ENCODE results near the gene AGAP1.
A peak's percentile ranks its signal among the peaks of the same experiment; 100 is the strongest.
"Not testable (repeated sequence)": the region's sequence is repeated elsewhere in the genome, so short reads cannot be mapped to it uniquely, and the experiment has no call there.

Gene AGAP1

DNA sequence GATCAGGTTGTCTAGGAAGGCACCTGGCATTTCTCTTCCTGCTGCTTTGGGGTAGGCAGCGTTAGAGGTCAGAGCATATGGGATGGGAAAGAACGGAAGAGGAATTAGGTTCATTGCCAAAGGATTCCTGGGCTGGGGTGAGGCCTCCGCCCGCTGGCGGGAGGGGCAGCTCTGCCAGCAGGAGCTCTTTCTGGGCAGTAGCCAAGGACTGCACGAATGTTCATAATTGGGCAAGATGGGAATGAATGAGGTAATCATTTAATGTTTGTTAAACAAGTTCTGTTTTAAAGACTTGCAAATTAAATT, 253.9 kb downstream of the AGAP1 start:
- no peak for DNase-seq

DNA sequence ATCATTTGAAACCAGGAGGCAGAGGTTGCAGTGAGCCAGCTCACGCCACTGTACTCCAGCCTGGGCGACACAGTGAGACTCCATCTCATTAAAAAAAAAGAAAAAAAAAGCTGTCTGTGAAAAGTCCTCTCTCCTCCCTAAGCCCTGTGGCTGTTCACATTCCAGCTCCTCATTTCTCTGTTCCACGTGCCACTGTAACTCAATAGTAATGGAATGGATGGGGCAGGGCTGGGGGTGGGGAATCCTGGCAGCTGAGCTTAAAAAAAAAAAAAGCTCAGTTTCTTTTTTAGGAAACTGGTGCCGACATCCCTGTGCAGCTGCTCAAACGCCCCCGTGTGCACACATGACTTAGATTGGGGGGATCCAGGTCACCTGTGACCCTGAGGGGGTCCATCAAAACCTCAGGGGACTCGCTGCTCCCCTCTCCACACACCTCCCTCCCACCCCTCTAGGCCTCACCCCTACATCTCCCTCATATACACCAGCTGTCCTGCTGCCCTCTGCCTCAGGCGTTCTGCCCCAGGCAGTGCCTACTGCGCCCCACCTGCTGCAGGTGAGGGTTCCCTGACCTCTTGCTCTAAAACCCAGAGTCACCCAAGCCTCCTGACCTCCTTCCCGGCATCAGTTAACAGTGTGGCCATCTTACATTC, 255.4 kb downstream of the AGAP1 start:
- no peak for DNase-seq

GRCh38 chr2:235749771-235750160, 255.9 kb downstream of the AGAP1 start:
- no peak for DNase-seq

- no peak for DNase-seq
These were observed 259.0 kb downstream of the AGAP1 start for GRCh38 chr2:235752846-235753245.

DNA sequence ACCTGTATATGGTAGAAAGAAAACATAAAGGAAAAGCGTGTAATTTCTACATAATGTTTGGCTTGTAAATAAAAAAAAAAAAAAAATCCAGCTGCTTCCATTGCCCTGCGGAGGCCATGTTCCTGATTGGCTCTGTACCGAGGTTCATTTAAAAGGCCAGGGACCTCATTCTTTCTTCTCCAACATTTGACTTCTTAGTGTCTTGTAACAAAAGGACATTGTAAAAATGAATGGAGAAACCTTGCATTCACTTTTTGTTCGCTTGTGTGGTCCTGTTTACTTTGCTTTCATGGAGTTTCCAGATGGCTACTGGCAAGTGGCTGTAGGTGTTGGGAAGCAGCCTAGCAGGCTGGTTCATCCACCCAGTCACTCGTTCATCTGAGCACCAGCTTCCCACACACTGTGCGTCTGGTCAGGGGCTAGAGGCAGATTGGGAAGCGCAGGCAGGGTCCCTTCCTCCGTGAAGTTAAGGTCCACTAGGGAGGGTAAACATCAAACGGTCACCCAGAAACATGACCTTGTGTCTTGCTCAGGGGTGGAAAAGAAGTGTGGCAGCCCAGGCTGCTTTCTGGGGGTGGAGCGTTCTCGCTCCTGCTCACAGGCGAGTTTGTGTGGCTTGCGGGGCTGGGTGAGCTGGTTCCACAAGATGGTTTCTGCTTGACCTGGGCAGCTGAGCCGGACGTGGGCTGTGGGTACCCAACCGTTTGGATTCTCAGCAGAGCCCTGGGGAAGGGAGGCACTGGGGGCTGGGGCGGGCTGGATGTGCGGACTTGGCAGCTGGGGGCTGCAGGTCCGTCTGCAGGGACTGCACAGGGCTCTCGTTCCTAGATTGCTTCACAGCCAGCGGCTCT, 260.7 kb downstream of the AGAP1 start:
- no peak for DNase-seq

DNA sequence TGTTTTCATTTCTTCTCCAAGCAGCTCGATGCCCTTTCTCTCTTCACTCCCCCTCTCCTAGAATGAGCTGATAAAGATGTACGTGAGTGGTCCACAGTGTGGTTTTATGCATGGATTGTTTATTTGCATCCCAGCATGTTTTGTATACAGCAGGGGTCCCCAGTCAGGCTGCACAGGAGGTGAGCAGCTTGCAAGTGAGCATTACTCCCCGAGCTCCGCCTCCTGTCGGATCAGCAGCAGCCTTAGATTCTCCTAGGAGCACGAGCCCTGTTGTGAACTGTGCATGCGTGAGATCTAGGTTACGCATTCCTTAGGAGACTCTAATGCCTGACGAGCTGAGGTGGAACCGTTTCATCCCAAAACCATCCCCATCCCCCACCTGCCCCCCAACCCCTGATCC, 262.6 kb downstream of the AGAP1 start:
- DNase-seq: no peak

DNA sequence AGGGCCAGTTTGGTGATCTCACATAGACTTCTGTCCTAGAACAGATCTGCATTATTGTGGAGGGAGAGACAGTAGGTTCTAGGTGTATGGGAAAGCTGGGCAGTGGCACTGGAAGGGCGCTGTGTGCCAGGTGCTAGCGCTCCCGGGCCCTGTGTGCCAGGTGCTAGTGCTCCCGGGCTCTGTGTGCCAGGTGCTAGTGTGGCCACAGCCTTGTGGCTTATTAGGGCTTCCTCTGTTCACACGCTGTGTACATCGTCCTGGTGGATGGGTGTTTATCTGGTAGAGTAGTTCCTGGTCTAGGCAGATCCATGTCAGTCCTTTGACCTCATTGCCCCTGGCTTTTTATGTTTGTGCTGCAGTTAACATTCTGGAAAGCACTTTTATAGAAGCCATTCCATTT, 263.4 kb downstream of the AGAP1 start:
- DNase-seq: no peak

DNA sequence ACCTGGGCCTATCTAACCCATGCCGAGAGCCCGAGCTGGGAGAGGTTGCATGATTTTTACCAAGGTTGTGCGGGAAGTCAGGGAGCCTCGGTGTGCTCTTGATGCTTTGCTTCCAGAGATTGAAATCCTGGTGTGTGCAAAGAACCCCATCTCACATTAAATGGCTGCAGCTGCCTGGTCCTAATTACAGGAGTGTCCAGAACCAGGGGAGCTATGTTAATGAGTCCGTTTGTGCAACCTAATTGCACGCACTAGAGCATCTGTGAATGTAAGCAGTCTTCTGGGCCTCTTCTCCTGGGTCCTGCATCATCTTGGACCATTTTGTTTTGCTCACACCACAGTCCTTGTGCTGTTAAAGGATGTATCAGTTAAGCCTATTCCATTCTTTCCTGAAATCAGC, 263.8 kb downstream of the AGAP1 start:
- no peak for DNase-seq

- no peak for DNase-seq
These were observed 269.2 kb downstream of the AGAP1 start for GRCh38 chr2:235762832-235763598.

DNA sequence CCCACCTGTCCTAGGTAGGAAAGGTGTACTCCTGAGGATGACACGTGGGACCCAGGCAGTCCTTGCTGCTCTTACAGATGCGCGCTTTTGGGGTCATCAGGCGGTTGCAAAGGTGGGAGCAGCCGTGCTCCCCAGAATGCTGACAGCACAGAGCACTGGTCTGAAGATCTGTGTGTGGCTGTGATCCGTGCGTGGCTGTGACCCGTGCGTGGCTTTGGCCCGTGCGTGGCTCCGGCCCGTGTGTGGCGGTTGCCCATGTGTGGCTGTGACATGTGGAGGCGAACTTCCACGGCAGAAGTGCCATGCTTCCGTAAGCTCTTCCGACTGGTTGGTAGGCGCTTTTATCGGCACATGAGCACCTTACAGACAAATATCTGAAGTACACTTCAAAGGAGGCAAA, 270.0 kb downstream of the AGAP1 start:
- no peak for DNase-seq

GRCh38 chr2:235764478-235764877, 270.6 kb downstream of the AGAP1 start:
- not testable (repeated sequence) for DNase-seq

- DNase-seq: no peak
These were observed 271.5 kb downstream of the AGAP1 start for GRCh38 chr2:235765181-235765820.

DNA sequence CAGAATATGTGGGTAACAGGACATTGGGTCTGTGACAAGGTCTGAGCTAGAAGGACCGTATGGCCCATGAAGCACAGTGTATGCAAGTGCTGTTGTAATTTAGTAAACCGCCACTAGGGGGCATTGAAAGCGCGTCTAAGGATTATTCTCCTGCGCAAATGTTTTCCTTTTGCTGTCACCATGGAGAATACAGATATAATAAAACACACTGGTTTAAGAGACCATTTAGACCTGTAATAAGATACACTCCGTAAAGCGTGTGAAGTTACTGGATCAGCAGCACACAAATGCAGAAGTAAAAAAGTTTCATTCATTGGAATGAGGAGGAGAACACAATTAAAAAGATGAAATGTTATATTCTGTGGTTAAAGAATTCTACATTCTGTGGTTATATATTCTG, 272.4 kb downstream of the AGAP1 start:
- DNase-seq: peak; percentile 14

- no peak for DNase-seq
These were observed 274.8 kb downstream of the AGAP1 start for GRCh38 chr2:235768606-235769005.

- DNase-seq: no peak
These were observed 275.2 kb downstream of the AGAP1 start for GRCh38 chr2:235769046-235769445.

- DNase-seq: no peak
These were observed 277.3 kb downstream of the AGAP1 start for GRCh38 chr2:235770909-235771820.

GRCh38 chr2:235773188-235773928, 279.5 kb downstream of the AGAP1 start:
- DNase-seq: no peak

DNA sequence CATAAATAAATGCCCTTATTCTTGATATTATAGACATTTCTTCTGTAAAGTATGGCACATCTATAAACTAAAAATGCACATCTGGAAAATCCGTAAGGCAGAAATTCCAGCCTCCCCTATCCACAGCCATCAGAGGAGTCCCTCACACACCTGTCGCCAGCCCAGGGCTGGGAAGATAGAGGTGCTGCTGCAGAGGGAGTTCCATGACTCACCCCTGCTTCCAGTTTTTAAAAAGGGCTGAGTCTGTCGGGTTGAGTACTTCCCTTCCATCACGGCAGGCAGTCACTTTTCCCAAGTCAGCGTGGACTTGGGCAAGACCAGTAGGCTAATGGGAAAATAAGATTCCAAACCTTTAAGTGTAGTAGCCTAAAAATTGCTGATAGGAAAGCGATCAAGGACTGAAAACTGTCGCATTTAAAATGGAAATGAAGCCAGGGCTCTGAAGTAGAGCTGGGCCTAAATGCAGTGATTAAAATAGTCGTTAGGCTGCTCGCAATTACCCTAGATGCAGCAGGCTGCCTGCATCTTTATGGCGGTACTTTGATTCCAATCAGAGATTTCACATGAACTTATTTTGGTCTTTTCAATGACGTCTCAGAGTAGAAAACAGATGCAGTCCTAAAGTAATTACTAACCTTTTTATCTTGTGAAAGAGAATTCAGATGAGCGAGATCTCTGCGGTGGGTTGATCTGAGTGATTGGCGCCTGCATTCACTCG, 280.5 kb downstream of the AGAP1 start:
- DNase-seq: no peak

- no peak for DNase-seq
These were observed 282.7 kb downstream of the AGAP1 start for GRCh38 chr2:235776531-235776930.

DNA sequence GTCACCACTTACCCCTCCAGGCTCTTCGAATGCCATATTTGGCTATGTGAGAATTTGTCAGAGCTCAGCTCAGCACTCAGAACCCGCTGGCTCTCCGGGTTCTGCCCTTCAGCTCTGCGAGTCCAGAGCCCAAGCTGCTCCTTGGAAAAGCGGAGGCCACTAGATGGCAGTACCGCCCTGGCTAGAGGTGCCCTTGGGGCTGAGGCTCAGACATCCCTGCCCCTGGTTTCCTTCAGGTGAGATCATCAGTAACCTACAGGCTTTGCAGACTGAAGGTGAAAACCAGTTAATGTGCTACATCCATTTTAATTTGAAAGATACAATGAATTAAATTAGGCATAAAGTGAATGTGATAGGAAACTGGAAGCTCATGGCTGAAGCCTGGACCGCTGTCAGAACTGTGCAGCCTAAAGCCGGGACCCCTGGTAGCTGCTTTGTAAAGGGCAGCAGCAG, 285.6 kb downstream of the AGAP1 start:
- DNase-seq: peak; percentile 9

DNA sequence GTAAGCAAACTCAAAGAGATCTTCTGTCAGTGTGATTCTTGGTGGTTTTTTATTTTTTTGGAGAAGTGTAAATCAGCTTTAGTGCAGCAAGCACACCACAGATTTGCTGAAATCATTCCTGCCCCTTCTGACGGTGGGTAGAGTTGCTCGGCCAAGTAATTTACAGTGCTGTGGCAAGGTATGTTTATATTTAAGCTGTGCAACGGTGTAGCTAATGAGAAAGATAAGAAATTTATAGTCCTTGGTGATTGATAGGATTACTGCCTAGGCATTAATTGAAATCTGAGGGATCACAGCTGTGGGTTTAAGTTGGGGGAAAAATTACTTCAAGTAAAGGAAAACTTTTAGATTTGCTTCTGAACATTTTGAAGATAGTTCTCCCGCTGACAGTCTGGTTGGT, 286.6 kb downstream of the AGAP1 start:
- no peak for DNase-seq

All from effector CD8-positive, alpha-beta T cell (primary cell).